Right lobe of liver (tissue), 4 donors: ENCODE data around the gene TIFAB.

Experiments used
- CTCF ChIP-seq, 4 donors: fragments of 200-600 bp in 3 of 4; fragments of 450-650 bp in 1 of 4; IDR thresholded peaks; one replicate each; pipeline versions ENCODE4 v1.5.1 to v1.8.0; 2016 to 2022; ENCODE audit warnings: antibody characterized with exemption in 4 of 4, mild to moderate bottlenecking in 2 of 4
- POLR2A ChIP-seq: fragments of 450-650 bp; IDR thresholded peaks from one replicate; pipeline ENCODE4 v1.6.1; 2017; ENCODE audit warnings: antibody characterized with exemption, mild to moderate bottlenecking
- donor health status: DM: no; HTN: no; CAD: no.
- donor health status: DM: no; HTN: no; CAD: no.
- donor health status: DM: no; HTN: yes; CAD: no.

- TF ChIP-seq CTCF (IDR thresholded peaks at IDR 0.05) (no peak), POLR2A (no peak)
Observed at GRCh38 chr5:135445306-135445985, 6.7 kb downstream of the TIFAB start.
